ENCODE measurements around the gene ZG16.

The ZG16 gene

GRCh38 chr16:29831490-29831889 lies 53.4 kb downstream of the ZG16 start:
- DNase-seq = no peak
